Gastrocnemius medialis (tissue), 4 donors: ENCODE results near the gene ZBTB39.
"Not testable (repeated sequence)": the region's sequence is repeated elsewhere in the genome, so short reads cannot be mapped to it uniquely, and the experiment has no call there.

ENCODE experiments used
- POLR2A ChIP-seq, 2 donors: fragments of 450-650 bp; IDR thresholded peaks; one replicate each; pipeline ENCODE4 v1.6.1; 2017; ENCODE audit warnings: antibody characterized with exemption in 2 of 2, mild to moderate bottlenecking in 2 of 2, moderate library complexity in 2 of 2
- TF ChIP-seq, protein P1 (sequence below), 5 experiments: fragments of 450-650 bp in 3 of 5; fragments of 200-600 bp in 2 of 5; sonication (generic) in 2 of 5; IDR thresholded peaks in 4 of 5; conservative IDR thresholded peaks in 1 of 5; 1 replicate in 4 of 5; 2 replicates in 1 of 5; pipeline ENCODE4 v1.5.1; 2016 to 2019; ENCODE audit warnings: antibody characterized with exemption in 5 of 5, mild to moderate bottlenecking in 3 of 5, moderate library complexity in 3 of 5

DNA sequence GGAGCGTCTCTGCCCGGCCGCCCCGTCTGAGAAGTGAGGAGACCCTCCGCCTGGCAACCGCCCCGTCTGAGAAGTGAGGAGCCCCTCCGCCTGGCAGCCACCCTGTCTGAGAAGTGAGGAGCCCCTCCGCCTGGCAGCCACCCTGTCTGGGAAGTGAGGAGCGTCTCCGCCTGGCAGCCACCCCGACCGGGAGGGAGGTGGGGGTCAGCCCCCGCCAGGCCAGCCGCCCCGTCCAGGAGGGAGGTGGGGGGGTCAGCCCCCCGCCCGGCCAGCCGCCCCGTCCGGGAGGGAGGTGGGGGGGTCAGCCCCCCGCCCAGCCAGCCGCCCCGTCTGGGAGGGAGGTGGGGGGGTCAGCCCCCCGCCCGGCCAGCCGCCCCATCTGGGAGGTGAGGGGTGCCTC, 42.8 kb downstream of the ZBTB39 start:
- TF ChIP-seq, protein P1, sequence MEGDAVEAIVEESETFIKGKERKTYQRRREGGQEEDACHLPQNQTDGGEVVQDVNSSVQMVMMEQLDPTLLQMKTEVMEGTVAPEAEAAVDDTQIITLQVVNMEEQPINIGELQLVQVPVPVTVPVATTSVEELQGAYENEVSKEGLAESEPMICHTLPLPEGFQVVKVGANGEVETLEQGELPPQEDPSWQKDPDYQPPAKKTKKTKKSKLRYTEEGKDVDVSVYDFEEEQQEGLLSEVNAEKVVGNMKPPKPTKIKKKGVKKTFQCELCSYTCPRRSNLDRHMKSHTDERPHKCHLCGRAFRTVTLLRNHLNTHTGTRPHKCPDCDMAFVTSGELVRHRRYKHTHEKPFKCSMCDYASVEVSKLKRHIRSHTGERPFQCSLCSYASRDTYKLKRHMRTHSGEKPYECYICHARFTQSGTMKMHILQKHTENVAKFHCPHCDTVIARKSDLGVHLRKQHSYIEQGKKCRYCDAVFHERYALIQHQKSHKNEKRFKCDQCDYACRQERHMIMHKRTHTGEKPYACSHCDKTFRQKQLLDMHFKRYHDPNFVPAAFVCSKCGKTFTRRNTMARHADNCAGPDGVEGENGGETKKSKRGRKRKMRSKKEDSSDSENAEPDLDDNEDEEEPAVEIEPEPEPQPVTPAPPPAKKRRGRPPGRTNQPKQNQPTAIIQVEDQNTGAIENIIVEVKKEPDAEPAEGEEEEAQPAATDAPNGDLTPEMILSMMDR (IDR thresholded peaks at IDR 0.05 in 4 of 5, conservative IDR thresholded peaks at IDR 0.05 in 1 of 5), result not testable (repeated sequence)
- TF ChIP-seq POLR2A (IDR thresholded peaks at IDR 0.05), result not testable (repeated sequence)
